ENCODE measurements around the gene ZNF276.
"Not testable (repeated sequence)": the region's sequence is repeated elsewhere in the genome, so short reads cannot be mapped to it uniquely, and the experiment has no call there.

GRCh38 chr16:89689621-89690020 is 31.7 kb upstream of the ZNF276 start:
- TF ChIP-seq EZH2 (IDR thresholded peaks at IDR 0.05; ENCODE audit: low read length, missing control alignments); CTCF (conservative IDR thresholded peaks at IDR 0.05 in 1 of 2, IDR thresholded peaks at IDR 0.05 in 1 of 2; ENCODE audit: low read depth in 1 of 2, low read length in 2 of 2): not testable (repeated sequence)
